Measurements from ENCODE around the gene FAM171A1.
"Not testable (repeated sequence)": the region's sequence is repeated elsewhere in the genome, so short reads cannot be mapped to it uniquely, and the experiment has no call there.

Gene FAM171A1

GRCh38 chr10:15405319-15405718 is 34.2 kb upstream of the FAM171A1 start:
- TF ChIP-seq, protein P1, sequence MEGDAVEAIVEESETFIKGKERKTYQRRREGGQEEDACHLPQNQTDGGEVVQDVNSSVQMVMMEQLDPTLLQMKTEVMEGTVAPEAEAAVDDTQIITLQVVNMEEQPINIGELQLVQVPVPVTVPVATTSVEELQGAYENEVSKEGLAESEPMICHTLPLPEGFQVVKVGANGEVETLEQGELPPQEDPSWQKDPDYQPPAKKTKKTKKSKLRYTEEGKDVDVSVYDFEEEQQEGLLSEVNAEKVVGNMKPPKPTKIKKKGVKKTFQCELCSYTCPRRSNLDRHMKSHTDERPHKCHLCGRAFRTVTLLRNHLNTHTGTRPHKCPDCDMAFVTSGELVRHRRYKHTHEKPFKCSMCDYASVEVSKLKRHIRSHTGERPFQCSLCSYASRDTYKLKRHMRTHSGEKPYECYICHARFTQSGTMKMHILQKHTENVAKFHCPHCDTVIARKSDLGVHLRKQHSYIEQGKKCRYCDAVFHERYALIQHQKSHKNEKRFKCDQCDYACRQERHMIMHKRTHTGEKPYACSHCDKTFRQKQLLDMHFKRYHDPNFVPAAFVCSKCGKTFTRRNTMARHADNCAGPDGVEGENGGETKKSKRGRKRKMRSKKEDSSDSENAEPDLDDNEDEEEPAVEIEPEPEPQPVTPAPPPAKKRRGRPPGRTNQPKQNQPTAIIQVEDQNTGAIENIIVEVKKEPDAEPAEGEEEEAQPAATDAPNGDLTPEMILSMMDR (IDR thresholded peaks at IDR 0.05; ENCODE audit: control insufficient read depth, extremely low read depth, insufficient read depth), result no peak
- H3K4me3 ChIP-seq (ENCODE audit: low read depth, low read length), result no peak overlapping the region
- no peak for DNase-seq (ENCODE audit: low read depth)

GRCh38 chr10:15401382-15401781 is 30.3 kb upstream of the FAM171A1 start:
- TF ChIP-seq, protein P1 (IDR thresholded peaks at IDR 0.05; ENCODE audit: control insufficient read depth, extremely low read depth, insufficient read depth), result no peak
- DNase-seq (ENCODE audit: low read depth), result no peak
- no peak overlapping the region for H3K4me3 ChIP-seq (ENCODE audit: low read depth, low read length)

GRCh38 chr10:15400461-15400860 is 29.4 kb upstream of the FAM171A1 start:
- H3K4me3 ChIP-seq (ENCODE audit: low read depth, low read length); DNase-seq (ENCODE audit: low read depth): not testable (repeated sequence)

DNA sequence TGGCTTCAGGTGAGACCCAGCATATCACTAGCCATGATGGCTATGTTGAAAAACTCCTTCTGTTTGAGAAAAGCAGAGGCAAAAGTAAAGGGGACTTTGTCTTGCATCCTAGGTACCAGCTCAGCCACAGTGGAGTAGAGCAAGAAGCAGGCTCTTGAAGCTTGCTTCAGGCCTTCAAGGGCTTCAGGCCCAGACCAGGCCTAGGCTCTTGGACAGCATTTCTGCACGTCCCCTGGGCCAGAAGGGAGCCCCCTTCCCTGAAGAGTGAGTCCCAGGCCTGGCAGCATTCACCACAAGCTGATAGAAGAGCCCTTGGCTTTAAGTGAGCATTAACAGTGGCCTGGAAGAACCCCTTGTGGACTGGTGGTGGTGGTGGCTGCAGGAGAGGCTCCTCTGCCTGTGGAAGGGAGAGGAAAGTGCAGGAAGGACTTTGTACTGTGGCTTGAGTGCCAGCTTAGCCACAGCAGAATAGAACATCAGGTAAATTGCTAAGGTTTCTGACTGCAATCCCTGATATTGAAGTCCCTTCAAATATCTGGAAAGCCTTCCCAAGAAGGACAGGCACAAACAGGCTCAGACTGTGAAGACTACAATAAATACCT is 28.1 kb upstream of the FAM171A1 start:
- TF ChIP-seq, protein P1 (IDR thresholded peaks at IDR 0.05; ENCODE audit: control insufficient read depth, extremely low read depth, insufficient read depth), result no peak
- no peak overlapping the region for H3K4me3 ChIP-seq (ENCODE audit: low read depth, low read length)
- DNase-seq (ENCODE audit: low read depth), result no peak

DNA sequence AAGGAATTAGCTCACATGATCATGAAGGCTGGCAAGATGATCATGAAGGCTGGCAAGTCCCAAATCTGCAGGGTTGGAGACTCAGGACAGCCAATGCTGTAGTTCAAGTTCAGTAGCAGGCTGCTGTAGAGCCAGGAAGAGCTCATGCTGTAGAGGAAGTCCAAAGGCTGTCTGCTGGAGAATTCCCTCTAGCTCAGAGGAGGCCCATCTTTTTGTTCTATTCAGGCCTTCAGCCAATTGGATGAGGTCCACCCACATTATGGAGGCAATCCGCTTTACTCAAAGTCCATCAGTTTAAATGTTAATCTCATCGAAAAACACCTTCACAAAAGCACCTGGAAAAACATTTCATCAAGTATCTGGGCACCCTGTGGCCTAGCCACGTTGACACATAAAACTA is 24.8 kb upstream of the FAM171A1 start:
- TF ChIP-seq, protein P1 (IDR thresholded peaks at IDR 0.05; ENCODE audit: control insufficient read depth, extremely low read depth, insufficient read depth), result no peak
- DNase-seq (ENCODE audit: low read depth), result no peak
- H3K4me3 ChIP-seq (ENCODE audit: low read depth, low read length), result no peak overlapping the region

DNA sequence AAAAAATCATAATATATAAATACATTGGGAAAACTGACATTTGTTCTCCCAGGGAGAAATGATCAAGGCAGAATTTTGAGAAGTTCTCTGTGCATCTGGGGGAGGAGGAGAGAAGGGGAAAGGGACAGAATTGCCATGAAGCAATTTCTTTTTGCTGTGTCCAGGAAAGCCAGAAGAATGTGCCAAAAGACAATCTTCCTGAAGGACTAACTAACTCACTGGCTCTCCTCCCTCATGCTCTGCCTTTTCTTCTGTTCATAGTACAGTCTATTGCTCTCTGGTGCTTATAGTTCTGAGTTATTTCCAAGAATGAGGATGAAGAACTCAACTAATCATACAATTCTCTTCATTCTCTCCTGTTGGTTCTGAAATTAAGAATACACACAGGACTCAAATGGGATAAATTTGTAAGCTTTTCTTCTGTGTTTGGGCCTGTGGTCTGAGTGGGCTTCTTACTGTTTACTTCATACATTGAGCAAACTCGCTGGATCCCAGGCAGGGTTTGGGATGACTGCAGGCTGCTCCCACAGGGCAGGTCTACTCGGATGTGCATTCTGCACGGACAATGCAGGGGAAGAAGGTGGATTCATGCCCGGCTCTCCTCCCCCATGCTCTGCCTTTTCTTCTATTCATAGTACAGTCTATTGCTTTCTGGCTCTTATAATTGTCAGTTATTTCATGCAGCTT is 22.2 kb upstream of the FAM171A1 start:
- no peak for DNase-seq (ENCODE audit: low read depth)
- TF ChIP-seq, protein P1 (IDR thresholded peaks at IDR 0.05; ENCODE audit: control insufficient read depth, extremely low read depth, insufficient read depth), result no peak
- H3K4me3 ChIP-seq (ENCODE audit: low read depth, low read length), result no peak overlapping the region

- H3K4me3 ChIP-seq (ENCODE audit: low read depth, low read length), result no peak overlapping the region
- TF ChIP-seq, protein P1 (IDR thresholded peaks at IDR 0.05; ENCODE audit: control insufficient read depth, extremely low read depth, insufficient read depth), result no peak
- no peak for DNase-seq (ENCODE audit: low read depth)
These were observed 20.4 kb upstream of the FAM171A1 start for GRCh38 chr10:15391491-15391890.

- not testable (repeated sequence) for H3K4me3 ChIP-seq (ENCODE audit: low read depth, low read length); DNase-seq (ENCODE audit: low read depth)
These were observed 17.1 kb upstream of the FAM171A1 start for GRCh38 chr10:15388172-15388571.
